ENCODE measurements around the gene UCK2. TPM values are rescaled to one million over a fixed set of nuclear protein-coding genes. Genes with fewer than 3 reads are reported as not detected.

UCK2 gene
- total RNA-seq, 1 experiment from 2014 or later: 77.9 TPM

- Histone ChIP-seq H2AK5ac (ENCODE audit: insufficient read length, low read length) (no peak overlapping the region), H3K18ac (ENCODE audit: insufficient read length, low read depth, low read length) (no peak overlapping the region), H3K79me1 (ENCODE audit: insufficient read depth, low read depth, low read length, poor library complexity, severe bottlenecking) (no peaks in the 10 kb centered on the region), H3K14ac (ENCODE audit: insufficient read depth, low read length) (no peak overlapping the region; the same call in 1 of the 2 replicates), H3K9ac (ENCODE audit: extremely low read depth, insufficient read length, low read length) (no peak overlapping the region), H3K23me2 (ENCODE audit: insufficient read length, low read depth, low read length, poor library complexity, severe bottlenecking) (no peaks in the 10 kb centered on the region), H3K4me2 (ENCODE audit: insufficient read depth, insufficient read length, low read length) (no peak overlapping the region), H4K8ac (replicated peaks; ENCODE audit: insufficient read length, low read depth, low read length) (no peak overlapping the region), H3K23ac (ENCODE audit: insufficient read length, low read depth, low read length) (no peak overlapping the region), H3T11ph (ENCODE audit: low read length) (no peak overlapping the region), H2BK15ac (ENCODE audit: low read depth, low read length) (no peak overlapping the region), H2BK20ac (ENCODE audit: low read depth, low read length, poor library complexity, severe bottlenecking) (no peak overlapping the region), H3K56ac (ENCODE audit: insufficient read length, low read depth, low read length) (no peak overlapping the region), H3K9me3 (ENCODE audit: control insufficient read depth, low read depth, low read length) (no peaks in the 10 kb centered on the region), H4K91ac (ENCODE audit: insufficient read length, low read depth, low read length) (no peak overlapping the region), H4K20me1 (ENCODE audit: control insufficient read depth, insufficient read depth, insufficient read length) (peaks cover 2% of the 10 kb centered on the region), H4K5ac (ENCODE audit: insufficient read length, low read depth, low read length) (no peak overlapping the region), H2BK120ac (ENCODE audit: low read depth, low read length, poor library complexity, severe bottlenecking) (no peak overlapping the region), H3K79me2 (ENCODE audit: insufficient read depth, low read length) (peaks cover 72% of the 10 kb centered on the region; the same call in 1 of the 2 replicates), H2BK12ac (ENCODE audit: insufficient read length, low read depth, low read length) (no peak overlapping the region), H3K27ac (ENCODE audit: insufficient read length, low read depth, low read length) (no peak overlapping the region), H3K4me1 (ENCODE audit: insufficient read depth, low read length) (peaks cover 18% of the 10 kb centered on the region; the same call in 1 of the 2 replicates), H2AFZ (ENCODE audit: low read length) (no peak overlapping the region), H3K27me3 (ENCODE audit: insufficient read depth, low read length) (no peaks in the 10 kb centered on the region), H3K4ac (ENCODE audit: low read depth, low read length) (no peak overlapping the region), H2BK5ac (ENCODE audit: insufficient read length, low read length) (no peak overlapping the region)
- no peak overlapping the region for H3K4me3 Mint-ChIP-seq
- H3K9me3 Mint-ChIP-seq: 0 out of 5 replicates have a peak, but pooled peaks cover 0 to 5% of the 10 kb centered on the region in 2 experiments
- H3K27ac Mint-ChIP-seq: no peak overlapping the region; a peak in 1 of 7 replicates
- no peak for DNase-seq
- H3K27me3 Mint-ChIP-seq (ENCODE audit: low read depth): no peaks in the 10 kb centered on the region
- peaks cover 9 to 13% (median 9%) of the 10 kb centered on the region in 3 experiments; a peak in 6 of 7 replicates for H3K36me3 Mint-ChIP-seq (ENCODE audit: insufficient read depth in 1 of 3, low read depth in 3 of 3)
- no CpG with 5 or more reads among the region's 3 CpGs for WGBS (ENCODE audit: extremely low coverage, insufficient read length, low lambda C conversion rate)
- TF ChIP-seq CTCF (conservative IDR thresholded peaks at IDR 0.05): no peak
- peaks cover 77 to 80% of the 10 kb centered on the region in 2 experiments for H3K4me1 Mint-ChIP-seq
These were observed 31.0 kb downstream of the UCK2 start for GRCh38 chr1:165858364-165858823.
